SK-N-SH (cell line): ENCODE data around the gene KIF19. TPM values are rescaled to one million over a fixed set of nuclear protein-coding genes. Genes with fewer than 3 reads are reported as not detected.

Experiments
- CTCF ChIA-PET: fragments of 300-600, 350-600 bp; formaldehyde crosslinking; extraction: SDS; loops from one replicate; lab custom pipeline; 2021; lab: Yijun Ruan, JAX
- POLR2A ChIA-PET: fragments of 350-600 bp; sonication (Branson Sonifier 250); formaldehyde crosslinking; extraction: SDS; loops from one replicate; lab custom pipeline; 2020; ENCODE audit warnings: antibody characterized with exemption, inconsistent platforms; lab: Yijun Ruan, JAX
- DNase-seq: peaks from one replicate; pipeline ENCODE4 v3.0.0; 2012
- H2AFZ ChIP-seq: fragments of 200-600 bp; sonication (generic); 2 replicates; pipeline ENCODE4 v1.8.1; 2016; ENCODE audit warnings: antibody characterized with exemption, mild to moderate bottlenecking, low read depth
- H3F3A ChIP-seq: fragments of 200-600 bp; sonication (generic); replicated peaks from 2 replicates; pipeline ENCODE3; 2016; ENCODE audit warnings: antibody characterized with exemption, mild to moderate bottlenecking; ENCODE audit not compliant: insufficient read depth
- H3K27ac ChIP-seq, 2 experiments: fragments of 200-500 bp in 1 of 2; fragments of 200-600 bp in 1 of 2; sonication (Bioruptor generic) in 1 of 2; sonication (generic), shearing (Covaris generic) in 1 of 2; 2 replicates each; pipeline versions ENCODE4 v1.5.1 to v1.6.1; 2014 to 2016; ENCODE audit warnings: low read depth in 2 of 2, inconsistent platforms in 1 of 2, low read length in 1 of 2, mild to moderate bottlenecking in 1 of 2, mixed read lengths in 1 of 2
- H3K27me3 ChIP-seq: fragments of 200-600 bp; sonication (generic), shearing (Covaris generic); 2 replicates; pipeline ENCODE4 v1.6.1; 2016; ENCODE audit warnings: mixed run types; ENCODE audit not compliant: insufficient read depth
- H3K36me3 ChIP-seq, 2 experiments: fragments of 200-500 bp in 1 of 2; fragments of 200-600 bp in 1 of 2; sonication (Bioruptor generic) in 1 of 2; sonication (generic) in 1 of 2; replicated peaks in 1 of 2; 2 replicates each; pipeline versions ENCODE3 to v1.5.1; 2014 to 2016; ENCODE audit warnings: low read length in 1 of 2, mild to moderate bottlenecking in 1 of 2; ENCODE audit not compliant: insufficient read depth in 2 of 2, control insufficient read depth in 1 of 2
- H3K4me1 ChIP-seq, 2 experiments: fragments of 200-500 bp in 1 of 2; fragments of 200-600 bp in 1 of 2; sonication (Bioruptor generic) in 1 of 2; sonication (generic), shearing (Covaris generic) in 1 of 2; 2 replicates each; pipeline versions ENCODE4 v1.5.1 to v1.6.1; 2014 to 2016; ENCODE audit warnings: low read depth in 1 of 2, low read length in 1 of 2, mixed run types in 1 of 2; ENCODE audit not compliant: insufficient read depth in 2 of 2, control insufficient read depth in 1 of 2
- H3K4me2 ChIP-seq: fragments of 200-600 bp; sonication (generic), shearing (Covaris generic); 2 replicates; pipeline ENCODE4 v1.6.1; 2017; ENCODE audit warnings: mixed run types
- H3K4me3 ChIP-seq, 2 experiments: fragments of 200-500 bp in 1 of 2; fragments of 200-600 bp in 1 of 2; sonication (Bioruptor generic) in 1 of 2; sonication (generic), shearing (Covaris generic) in 1 of 2; 2 replicates each; pipeline versions ENCODE4 v1.5.1 to v1.8.1; 2014 to 2016; ENCODE audit warnings: low read depth in 2 of 2, inconsistent platforms in 1 of 2, low read length in 1 of 2, mild to moderate bottlenecking in 1 of 2, mixed read lengths in 1 of 2, moderate library complexity in 1 of 2
- H3K79me2 ChIP-seq: fragments of 200-600 bp; sonication (generic); 2 replicates; pipeline ENCODE4 v1.8.1; 2017; ENCODE audit warnings: mild to moderate bottlenecking; ENCODE audit not compliant: insufficient read depth
- H3K9ac ChIP-seq: fragments of 200-600 bp; sonication (generic); 2 replicates; pipeline ENCODE4 v1.6.1; 2017; ENCODE audit warnings: mixed run types
- H3K9me2 ChIP-seq: fragments of 200-600 bp; sonication (generic); 2 replicates; pipeline ENCODE4 v1.6.1; 2017; ENCODE audit warnings: mixed run types
- H3K9me3 ChIP-seq: fragments of 200-600 bp; sonication (generic); 2 replicates; pipeline ENCODE4 v1.6.1; 2017; ENCODE audit warnings: mixed run types, mild to moderate bottlenecking, moderate library complexity
- H4K20me1 ChIP-seq: fragments of 200-600 bp; sonication (generic); 2 replicates; pipeline ENCODE4 v1.6.1; 2017; ENCODE audit warnings: mild to moderate bottlenecking, mixed run types; ENCODE audit not compliant: insufficient read depth
- CTCF ChIP-seq: fragments of 200-600 bp; sonication (generic); IDR thresholded peaks from 2 replicates; pipeline ENCODE4 v1.6.1; 2017; ENCODE audit warnings: antibody characterized with exemption, mild to moderate bottlenecking, moderate library complexity
- ELF1 ChIP-seq: IDR thresholded peaks from 2 replicates; pipeline ENCODE4 v1.4.0; 2012
- EP300 ChIP-seq, 2 experiments: IDR thresholded peaks; 2 replicates each; pipeline versions ENCODE4 v1.4.0 to v1.6.1; 2012; ENCODE audit warnings: borderline replicate concordance in 1 of 2, low read depth in 1 of 2, low read length in 1 of 2
- EZH2phosphoT487 ChIP-seq: fragments of 200-600 bp; sonication (generic); IDR thresholded peaks from 2 replicates; pipeline ENCODE4 v1.6.1; 2017; ENCODE audit warnings: low read depth, mixed run types, mild to moderate bottlenecking, antibody characterized with exemption, moderate library complexity, borderline replicate concordance
- FOSL2 ChIP-seq: IDR thresholded peaks from 2 replicates; pipeline ENCODE4 v1.4.0; 2012; ENCODE audit warnings: low read depth, mild to moderate bottlenecking, moderate library complexity, borderline replicate concordance
- FOXJ3 ChIP-seq: sonication (generic); formaldehyde crosslinking; IDR thresholded peaks from 2 replicates; pipeline ENCODE4 v1.5.1; 2020; ENCODE audit warnings: mild to moderate bottlenecking, missing genetic modification reagents
- FOXM1 ChIP-seq: IDR thresholded peaks from 2 replicates; pipeline ENCODE4 v1.4.0; 2012; ENCODE audit warnings: low read depth, mild to moderate bottlenecking
- JUND ChIP-seq: IDR thresholded peaks from 2 replicates; pipeline ENCODE4 v1.4.0; 2012
- MEF2A ChIP-seq: IDR thresholded peaks from 2 replicates; pipeline ENCODE4 v1.4.0; 2012; ENCODE audit warnings: low read depth, borderline replicate concordance
- MXI1 ChIP-seq: IDR thresholded peaks from 2 replicates; pipeline ENCODE4 v1.6.1; 2012; ENCODE audit warnings: mild to moderate bottlenecking, low read depth, low read length, improper control_type of control experiment
- NFIC ChIP-seq: IDR thresholded peaks from 2 replicates; pipeline ENCODE4 v1.4.0; 2012; ENCODE audit warnings: borderline replicate concordance
- NRF1 ChIP-seq: IDR thresholded peaks from 2 replicates; pipeline ENCODE4 v1.6.1; 2012; ENCODE audit warnings: low read depth, mild to moderate bottlenecking, low read length
- POLR2AphosphoS5 ChIP-seq: IDR thresholded peaks from 2 replicates; pipeline ENCODE4 v1.6.1; 2012; ENCODE audit warnings: low read depth, low read length
- REST ChIP-seq: IDR thresholded peaks from 2 replicates; pipeline ENCODE4 v1.6.1; 2012; ENCODE audit warnings: mild to moderate bottlenecking, low read depth, low read length, moderate library complexity
- RFX5 ChIP-seq: IDR thresholded peaks from 2 replicates; pipeline ENCODE4 v1.6.1; 2012; ENCODE audit warnings: mild to moderate bottlenecking, improper control_type of control experiment, low read length
- SIN3A ChIP-seq: IDR thresholded peaks from 2 replicates; pipeline ENCODE4 v1.6.1; 2012; ENCODE audit warnings: low read depth, mild to moderate bottlenecking, low read length, moderate library complexity, borderline replicate concordance
- TAF1 ChIP-seq: IDR thresholded peaks from 2 replicates; pipeline ENCODE4 v1.6.1; 2012; ENCODE audit warnings: low read depth, mild to moderate bottlenecking, low read length, moderate library complexity, borderline replicate concordance
- USF2 ChIP-seq: fragments of 150-350 bp; IDR thresholded peaks from 2 replicates; pipeline ENCODE4 v1.6.1; 2017; ENCODE audit warnings: antibody characterized with exemption, low read length, low read depth, borderline replicate concordance
- YY1 ChIP-seq: IDR thresholded peaks from 2 replicates; pipeline ENCODE4 v1.4.0; 2012; ENCODE audit warnings: low read depth, mild to moderate bottlenecking
- ZBTB33 ChIP-seq: IDR thresholded peaks from 2 replicates; pipeline ENCODE4 v1.4.0; 2012; ENCODE audit warnings: low read depth, borderline replicate concordance
- WGBS: methylation state at CpG from one replicate; pipeline ENCODE4 v1.1.6; 2017; ENCODE audit warnings: low lambda C conversion rate; 5-methylcytosine and 5-hydroxymethylcytosine counted together
- polyA plus RNA-seq, 3 experiments: library from polyadenylated mRNA; depleted of rRNA; stranded (reverse); fragments of >200 nt; gene quantifications; 2 replicates each; pipeline ENCODE4 v1.2.3, GENCODE V29; 2012

KIF19 gene
- polyA plus RNA-seq, 1 of the 3 experiments (the other 2 are of a cell fraction) = not detected

- CTCF ChIA-PET = interaction anchor here (1.1 to 12.6 kb wide), 3 partner anchors 10 to 115 kb away, joined by 3 to 194 read pairs (median 4); partner anchors contain the start of genes BTBD17 and GPR142
- Histone ChIP-seq H3K9me3 (no peaks in the 10 kb centered on the region), H3K79me2 (no peaks in the 10 kb centered on the region), H3K36me3 (no peaks in the 10 kb centered on the region), H3K9me2 (no peaks in the 10 kb centered on the region), H3K4me3 (no peak overlapping the region), H3K4me1 (no peaks in the 10 kb centered on the region), H3K27ac (no peak overlapping the region), H3K4me2 (no peak overlapping the region), H2AFZ (no peak overlapping the region), H3K9ac (no peak overlapping the region), H4K20me1 (no peaks in the 10 kb centered on the region), H3F3A (no peaks in the 10 kb centered on the region), H3K27me3 (no peaks in the 10 kb centered on the region)
- 71% methylated on average over 8 of the region's 8 CpGs for WGBS
- POLR2A ChIA-PET = no interaction called here
- DNase-seq = no peak
- TF ChIP-seq NRF1 (no peak), TAF1 (no peak), YY1 (no peak), JUND (no peak), MXI1 (no peak), FOSL2 (no peak), REST (no peak), RFX5 (no peak), EZH2phosphoT487 (no peak), CTCF (no peak), USF2 (no peak), FOXJ3 (CRISPR knock-in tag) (no peak), EP300 (IDR thresholded peaks at IDR 0.05; ENCODE audit: borderline replicate concordance in 1 of 2, low read depth in 1 of 2, low read length in 1 of 2) (no peak), FOXM1 (no peak), MEF2A (no peak), ZBTB33 (no peak), SIN3A (no peak), ELF1 (no peak), POLR2AphosphoS5 (no peak), NFIC (no peak)
Observed at GRCh38 chr17:74343121-74343520, 17.1 kb downstream of the KIF19 start.
